Activated CD8-positive, alpha-beta T cell treated with anti-CD3 and anti-CD28 coated beads for 36 hours (primary cell): ENCODE measurements around the gene PTPRN2. TPM values are rescaled to one million over a fixed set of nuclear protein-coding genes. Genes with fewer than 3 reads are reported as not detected.

ENCODE experiments used
- ATAC-seq: fragments of 200-7000 bp; cut with Tn5 transposase; one replicate; pipeline ENCODE4 v1.10.0; 2021; ENCODE audit warnings: mild to moderate bottlenecking, moderate library complexity
- CTCF ChIA-PET: fragments of 350-600 bp; sonication (Branson Sonifier 250); formaldehyde crosslinking; loops from one replicate; lab custom pipeline; 2021; ENCODE audit warnings: antibody characterized with exemption; lab: Charles Lee
- POLR2A ChIA-PET: fragments of 350-600 bp; sonication (Branson Sonifier 250); formaldehyde crosslinking; loops from one replicate; lab custom pipeline; 2021; ENCODE audit warnings: antibody characterized with exemption; lab: Charles Lee
- DNase-seq: peaks from one replicate; pipeline ENCODE4 v3.0.0-alpha.2; 2020
- H3K27ac Mint-ChIP-seq: one replicate; pipeline ENCODE4 v1.8.0; 2021; ENCODE audit warnings: mild to moderate bottlenecking, mixed read lengths
- H3K27me3 Mint-ChIP-seq: one replicate; pipeline ENCODE4 v1.8.0; 2021; ENCODE audit warnings: mixed read lengths
- H3K36me3 Mint-ChIP-seq: one replicate; pipeline ENCODE4 v1.8.0; 2021; ENCODE audit warnings: low read depth, mixed read lengths
- H3K4me1 Mint-ChIP-seq: one replicate; pipeline ENCODE4 v1.8.0; 2021; ENCODE audit warnings: low read depth, mixed read lengths
- H3K4me3 Mint-ChIP-seq: one replicate; pipeline ENCODE4 v1.8.0; 2021; ENCODE audit warnings: mild to moderate bottlenecking, moderate library complexity, mixed read lengths
- H3K9me3 Mint-ChIP-seq: one replicate; pipeline ENCODE4 v1.8.0; 2021; ENCODE audit warnings: mixed read lengths
- intact Hi-C: fragments of 100-400 bp; cut with micrococcal nuclease; formaldehyde crosslinking; loops from one replicate; pipeline ENCODE4 v1.10.0; 2022
- total RNA-seq, 2 experiments: library from RNA; stranded (reverse); gene quantifications; one replicate each; pipeline ENCODE4 v1.2.3, GENCODE V29; 2021
- TF ChIP-seq, protein P1 (sequence below): fragments of 200-600 bp; IDR thresholded peaks from one replicate; pipeline ENCODE4 v1.8.0; 2022; ENCODE audit warnings: antibody characterized with exemption, mild to moderate bottlenecking

Gene PTPRN2
- total RNA-seq, 2 experiments from 2014 or later: 0.49 to 0.65 TPM

DNA sequence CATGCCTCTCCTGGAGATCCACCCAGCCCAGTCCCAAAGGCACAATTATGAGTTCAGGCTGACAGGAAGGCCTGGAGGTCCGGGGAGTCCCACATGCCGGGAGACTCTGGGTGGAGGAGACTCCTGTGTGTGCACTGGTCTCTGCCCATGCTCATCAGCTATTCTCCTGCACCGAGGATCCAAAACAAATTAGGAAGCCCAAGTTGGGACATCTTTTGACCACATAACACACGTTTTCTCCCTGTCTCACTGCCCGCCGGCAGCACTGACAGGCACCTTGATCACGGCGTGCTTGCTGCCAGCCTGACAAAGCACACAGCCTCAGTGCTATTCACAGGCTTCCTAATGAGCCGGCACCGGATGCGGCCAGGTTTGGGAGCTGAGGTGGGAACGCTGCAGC, 412.7 kb downstream of the PTPRN2 start:
- Mint-ChIP-seq H3K4me1 (no peaks in the 10 kb centered on the region), H3K9me3 (peaks cover 21% of the 10 kb centered on the region), H3K4me3 (no peak overlapping the region), H3K27ac (no peak overlapping the region), H3K27me3 (peaks cover 3% of the 10 kb centered on the region), H3K36me3 (no peaks in the 10 kb centered on the region)
- TF ChIP-seq, protein P1, sequence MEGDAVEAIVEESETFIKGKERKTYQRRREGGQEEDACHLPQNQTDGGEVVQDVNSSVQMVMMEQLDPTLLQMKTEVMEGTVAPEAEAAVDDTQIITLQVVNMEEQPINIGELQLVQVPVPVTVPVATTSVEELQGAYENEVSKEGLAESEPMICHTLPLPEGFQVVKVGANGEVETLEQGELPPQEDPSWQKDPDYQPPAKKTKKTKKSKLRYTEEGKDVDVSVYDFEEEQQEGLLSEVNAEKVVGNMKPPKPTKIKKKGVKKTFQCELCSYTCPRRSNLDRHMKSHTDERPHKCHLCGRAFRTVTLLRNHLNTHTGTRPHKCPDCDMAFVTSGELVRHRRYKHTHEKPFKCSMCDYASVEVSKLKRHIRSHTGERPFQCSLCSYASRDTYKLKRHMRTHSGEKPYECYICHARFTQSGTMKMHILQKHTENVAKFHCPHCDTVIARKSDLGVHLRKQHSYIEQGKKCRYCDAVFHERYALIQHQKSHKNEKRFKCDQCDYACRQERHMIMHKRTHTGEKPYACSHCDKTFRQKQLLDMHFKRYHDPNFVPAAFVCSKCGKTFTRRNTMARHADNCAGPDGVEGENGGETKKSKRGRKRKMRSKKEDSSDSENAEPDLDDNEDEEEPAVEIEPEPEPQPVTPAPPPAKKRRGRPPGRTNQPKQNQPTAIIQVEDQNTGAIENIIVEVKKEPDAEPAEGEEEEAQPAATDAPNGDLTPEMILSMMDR: no peak
- ATAC-seq: no peak
- intact Hi-C loops: no loop called here
- POLR2A ChIA-PET: no interaction called here
- no peak for DNase-seq
- CTCF ChIA-PET: no interaction called here

DNA sequence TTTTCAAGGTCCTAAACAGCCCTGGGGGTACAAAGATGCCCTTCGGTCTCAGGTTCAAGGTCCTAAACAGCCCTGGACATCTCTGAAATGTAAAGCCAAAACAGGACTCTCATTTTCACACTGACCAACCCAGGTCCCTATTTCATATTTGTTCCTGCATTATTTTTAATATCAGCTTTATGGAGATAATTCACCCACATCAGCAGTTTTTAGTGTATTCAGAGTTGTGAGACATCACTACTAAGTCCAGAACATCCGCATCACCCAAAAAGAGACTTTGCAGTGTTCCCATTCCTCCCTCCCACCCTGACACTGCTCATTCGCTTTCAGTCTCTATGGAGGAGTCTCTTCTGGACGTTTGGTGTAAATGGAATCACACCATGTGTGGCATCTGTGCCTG, 420.2 kb downstream of the PTPRN2 start:
- TF ChIP-seq, protein P1: no peak
- Mint-ChIP-seq H3K4me3 (no peak overlapping the region), H3K9me3 (peaks cover under 1% of the 10 kb centered on the region), H3K27ac (no peak overlapping the region), H3K36me3 (no peaks in the 10 kb centered on the region), H3K27me3 (no peaks in the 10 kb centered on the region), H3K4me1 (no peaks in the 10 kb centered on the region)
- POLR2A ChIA-PET: no interaction called here
- DNase-seq (no peak), ATAC-seq (no peak)
- intact Hi-C loops: no loop called here
- CTCF ChIA-PET: no interaction called here

- ChIA-PET POLR2A (no interaction called here), CTCF (no interaction called here)
- TF ChIP-seq, protein P1: no peak
- Mint-ChIP-seq H3K4me3 (no peak overlapping the region), H3K27me3 (no peaks in the 10 kb centered on the region), H3K36me3 (no peaks in the 10 kb centered on the region), H3K4me1 (no peaks in the 10 kb centered on the region), H3K27ac (no peak overlapping the region), H3K9me3 (no peaks in the 10 kb centered on the region)
- ATAC-seq (no peak), DNase-seq (no peak)
- intact Hi-C loops: no loop called here
Observed at GRCh38 chr7:158166386-158167340, 421.0 kb downstream of the PTPRN2 start.

GRCh38 chr7:158165711-158166110, 421.9 kb downstream of the PTPRN2 start:
- H3K36me3 Mint-ChIP-seq: no peaks in the 10 kb centered on the region
- DNase-seq (no peak), ATAC-seq (no peak)
- CTCF ChIA-PET: no interaction called here
- no peak overlapping the region for H3K27ac Mint-ChIP-seq
- TF ChIP-seq, protein P1: no peak
- intact Hi-C loops: no loop called here
- H3K4me3 Mint-ChIP-seq: no peak overlapping the region
- POLR2A ChIA-PET: no interaction called here
- no peaks in the 10 kb centered on the region for H3K4me1 Mint-ChIP-seq
- H3K27me3 Mint-ChIP-seq: no peaks in the 10 kb centered on the region
- no peaks in the 10 kb centered on the region for H3K9me3 Mint-ChIP-seq
